ENCODE data around the gene KRT76. TPM values are rescaled to one million over a fixed set of nuclear protein-coding genes. Genes with fewer than 3 reads are reported as not detected.

KRT76 gene
- not detected in 2 replicates for total RNA-seq

DNA sequence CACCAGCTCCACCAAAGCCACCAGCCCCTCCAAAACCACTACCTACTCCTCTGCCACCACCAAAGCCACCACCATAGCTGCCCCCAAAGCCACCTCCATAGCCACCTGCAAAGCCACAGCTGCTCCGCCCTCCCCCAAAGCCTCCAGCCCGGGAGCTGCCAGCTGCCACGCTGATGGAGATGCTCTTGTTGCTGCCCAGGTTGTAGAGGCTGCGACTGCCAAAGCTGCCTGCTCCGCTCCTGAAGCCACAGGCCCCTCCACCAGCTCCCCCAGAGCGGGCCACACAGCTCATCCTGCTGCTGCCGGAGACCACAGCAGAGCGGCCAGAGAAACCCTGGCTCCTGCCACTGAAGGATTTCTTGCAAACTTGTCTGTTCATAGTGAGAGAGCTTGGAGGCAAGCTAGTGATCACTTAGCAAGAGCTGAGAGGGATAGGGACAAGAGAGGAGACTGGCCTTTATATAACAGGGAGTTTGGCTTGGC lies at the start of gene KRT76:
KRT76 (minus strand) TSS at position 433 of the 483 bp plus-strand sequence; CDS start at position 379, 54 bp downstream.
- no peak for DNase-seq (ENCODE audit: low read depth)
- no peak within 1 kb of the TSS for H3K4me3 ChIP-seq (ENCODE audit: low read depth, low read length)
- TF ChIP-seq, protein P1, sequence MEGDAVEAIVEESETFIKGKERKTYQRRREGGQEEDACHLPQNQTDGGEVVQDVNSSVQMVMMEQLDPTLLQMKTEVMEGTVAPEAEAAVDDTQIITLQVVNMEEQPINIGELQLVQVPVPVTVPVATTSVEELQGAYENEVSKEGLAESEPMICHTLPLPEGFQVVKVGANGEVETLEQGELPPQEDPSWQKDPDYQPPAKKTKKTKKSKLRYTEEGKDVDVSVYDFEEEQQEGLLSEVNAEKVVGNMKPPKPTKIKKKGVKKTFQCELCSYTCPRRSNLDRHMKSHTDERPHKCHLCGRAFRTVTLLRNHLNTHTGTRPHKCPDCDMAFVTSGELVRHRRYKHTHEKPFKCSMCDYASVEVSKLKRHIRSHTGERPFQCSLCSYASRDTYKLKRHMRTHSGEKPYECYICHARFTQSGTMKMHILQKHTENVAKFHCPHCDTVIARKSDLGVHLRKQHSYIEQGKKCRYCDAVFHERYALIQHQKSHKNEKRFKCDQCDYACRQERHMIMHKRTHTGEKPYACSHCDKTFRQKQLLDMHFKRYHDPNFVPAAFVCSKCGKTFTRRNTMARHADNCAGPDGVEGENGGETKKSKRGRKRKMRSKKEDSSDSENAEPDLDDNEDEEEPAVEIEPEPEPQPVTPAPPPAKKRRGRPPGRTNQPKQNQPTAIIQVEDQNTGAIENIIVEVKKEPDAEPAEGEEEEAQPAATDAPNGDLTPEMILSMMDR (IDR thresholded peaks at IDR 0.05; ENCODE audit: insufficient read depth, low read depth, low read length) = no peak

DNA sequence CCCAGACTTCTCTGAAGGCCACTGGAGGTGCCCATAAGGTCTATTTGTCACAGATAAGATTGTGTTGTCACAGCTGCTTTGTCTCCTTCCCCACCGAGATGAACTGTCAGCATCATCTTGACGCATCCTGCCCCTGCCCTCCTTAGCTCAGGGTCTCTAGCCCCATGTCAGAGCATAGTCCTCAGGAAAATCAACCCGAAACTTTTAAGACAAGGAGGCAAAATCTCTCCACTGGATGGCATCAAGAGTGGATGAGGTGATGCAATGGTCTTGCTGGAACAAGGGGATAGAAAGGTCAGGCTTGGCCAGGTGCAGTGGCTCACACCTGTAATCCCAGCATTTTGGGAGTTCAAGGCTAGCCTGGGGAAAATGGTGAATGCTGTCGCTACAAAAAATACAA lies 48.8 kb upstream of the KRT76 start:
- TF ChIP-seq, protein P1 (IDR thresholded peaks at IDR 0.05; ENCODE audit: insufficient read depth, low read depth, low read length) = no peak
- no peak for DNase-seq (ENCODE audit: low read depth)
- no peak overlapping the region for H3K4me3 ChIP-seq (ENCODE audit: low read depth, low read length)

DNA sequence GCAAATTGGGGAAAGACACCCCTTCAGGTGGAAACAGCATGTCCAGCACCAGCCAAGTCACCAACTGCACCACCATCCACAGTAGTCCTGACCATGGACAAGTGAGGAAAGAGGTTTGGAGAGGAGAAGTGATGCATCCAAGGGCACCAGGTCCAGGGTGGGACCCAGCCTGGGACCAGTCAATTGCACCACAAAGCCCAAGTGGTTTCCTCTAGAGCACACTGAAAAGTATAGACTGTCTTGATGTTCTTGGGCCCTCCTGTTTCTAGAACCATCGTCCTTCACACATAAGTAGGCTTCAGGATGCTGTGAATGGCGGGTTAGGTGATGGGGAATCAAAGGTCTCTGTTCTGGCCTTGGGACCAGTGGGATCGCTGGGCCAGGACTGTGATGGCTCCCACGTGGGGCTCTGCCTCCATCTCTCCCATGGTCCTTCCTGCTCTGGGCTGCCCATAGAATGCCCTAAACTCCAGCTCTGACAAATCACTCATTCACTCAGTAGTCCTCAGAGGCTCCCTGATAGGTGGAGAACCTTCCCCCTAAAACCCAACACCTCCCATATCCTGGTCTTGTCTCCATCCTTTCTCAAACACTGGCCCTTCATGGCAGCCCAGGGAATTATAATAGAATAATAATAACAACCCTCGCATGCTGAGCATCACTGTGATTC lies 47.7 kb upstream of the KRT76 start:
- no peak overlapping the region for H3K4me3 ChIP-seq (ENCODE audit: low read depth, low read length)
- TF ChIP-seq, protein P1 (IDR thresholded peaks at IDR 0.05; ENCODE audit: insufficient read depth, low read depth, low read length) = no peak
- DNase-seq (ENCODE audit: low read depth) = no peak

DNA sequence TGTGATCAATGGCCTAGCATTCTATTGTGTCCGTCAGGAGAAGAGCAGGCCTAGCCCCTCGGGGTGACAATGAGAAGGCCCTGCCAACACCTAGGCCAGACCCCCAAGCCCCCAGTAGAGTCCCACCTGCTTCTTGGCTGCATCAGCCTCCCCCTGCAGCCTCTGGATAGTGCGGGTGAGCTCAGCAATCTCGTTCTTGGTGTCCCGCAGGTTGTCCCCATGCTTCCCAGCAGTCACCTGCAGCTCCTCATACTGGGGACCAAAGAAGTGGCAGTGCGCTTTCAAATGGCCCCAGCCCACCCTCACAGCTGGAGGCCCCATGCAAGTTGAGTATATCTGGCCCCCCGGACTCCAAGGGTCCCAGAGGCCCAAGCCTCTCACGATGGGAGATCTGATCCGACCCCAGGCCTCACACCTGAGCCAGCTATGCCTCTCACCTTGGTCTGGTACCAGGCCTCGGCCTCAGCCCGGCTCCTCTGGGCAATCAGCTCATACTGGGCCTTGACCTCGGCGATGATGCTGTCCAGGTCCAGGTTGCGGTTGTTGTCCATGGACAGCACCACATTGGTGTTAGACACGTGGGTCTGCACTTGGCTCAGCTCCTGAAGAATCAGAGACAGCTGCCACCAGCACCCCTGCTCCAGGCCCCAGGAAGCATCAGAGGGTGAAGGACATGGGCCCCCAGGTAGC lies 46.8 kb upstream of the KRT76 start:
- TF ChIP-seq, protein P1 (IDR thresholded peaks at IDR 0.05; ENCODE audit: insufficient read depth, low read depth, low read length) = no peak
- DNase-seq (ENCODE audit: low read depth) = no peak
- H3K4me3 ChIP-seq (ENCODE audit: low read depth, low read length) = no peak overlapping the region

DNA sequence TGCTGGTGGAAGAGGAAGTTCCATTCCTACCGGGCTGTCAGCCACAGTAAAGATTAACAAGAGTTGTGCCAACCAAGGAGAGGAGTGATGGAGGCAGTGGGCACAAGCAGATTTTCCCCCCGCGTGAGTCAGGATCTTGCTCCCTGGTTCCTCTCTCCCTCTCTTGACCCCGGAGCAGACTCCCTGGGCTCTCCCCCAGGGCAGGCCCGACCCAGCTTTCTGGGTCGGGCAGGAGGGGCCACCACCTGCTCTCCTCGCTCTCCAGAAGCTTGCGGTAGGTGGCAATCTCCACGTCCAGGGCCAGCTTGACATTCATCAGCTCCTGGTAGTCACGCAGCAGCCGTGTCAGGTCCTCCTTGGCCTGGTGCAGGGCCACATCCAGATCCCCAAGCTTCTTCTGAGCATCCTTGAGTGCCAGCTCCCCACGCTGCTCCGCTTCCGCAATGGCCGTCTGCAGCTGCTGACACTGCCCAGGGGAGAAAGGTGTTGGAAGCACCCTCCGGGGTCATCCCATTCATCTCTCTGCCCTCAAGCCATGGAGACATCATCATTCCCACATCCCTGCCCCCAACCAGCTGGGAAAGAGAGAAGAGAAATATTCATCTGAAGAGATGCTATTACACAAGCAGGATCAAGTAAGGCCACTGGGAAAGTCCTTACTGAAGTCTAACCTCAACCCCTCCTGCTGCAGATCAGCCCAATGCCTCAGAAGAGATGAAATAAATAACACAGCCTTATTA lies 45.8 kb upstream of the KRT76 start:
- no peak for DNase-seq (ENCODE audit: low read depth)
- TF ChIP-seq, protein P1 (IDR thresholded peaks at IDR 0.05; ENCODE audit: insufficient read depth, low read depth, low read length) = no peak
- H3K4me3 ChIP-seq (ENCODE audit: low read depth, low read length) = no peak overlapping the region

DNA sequence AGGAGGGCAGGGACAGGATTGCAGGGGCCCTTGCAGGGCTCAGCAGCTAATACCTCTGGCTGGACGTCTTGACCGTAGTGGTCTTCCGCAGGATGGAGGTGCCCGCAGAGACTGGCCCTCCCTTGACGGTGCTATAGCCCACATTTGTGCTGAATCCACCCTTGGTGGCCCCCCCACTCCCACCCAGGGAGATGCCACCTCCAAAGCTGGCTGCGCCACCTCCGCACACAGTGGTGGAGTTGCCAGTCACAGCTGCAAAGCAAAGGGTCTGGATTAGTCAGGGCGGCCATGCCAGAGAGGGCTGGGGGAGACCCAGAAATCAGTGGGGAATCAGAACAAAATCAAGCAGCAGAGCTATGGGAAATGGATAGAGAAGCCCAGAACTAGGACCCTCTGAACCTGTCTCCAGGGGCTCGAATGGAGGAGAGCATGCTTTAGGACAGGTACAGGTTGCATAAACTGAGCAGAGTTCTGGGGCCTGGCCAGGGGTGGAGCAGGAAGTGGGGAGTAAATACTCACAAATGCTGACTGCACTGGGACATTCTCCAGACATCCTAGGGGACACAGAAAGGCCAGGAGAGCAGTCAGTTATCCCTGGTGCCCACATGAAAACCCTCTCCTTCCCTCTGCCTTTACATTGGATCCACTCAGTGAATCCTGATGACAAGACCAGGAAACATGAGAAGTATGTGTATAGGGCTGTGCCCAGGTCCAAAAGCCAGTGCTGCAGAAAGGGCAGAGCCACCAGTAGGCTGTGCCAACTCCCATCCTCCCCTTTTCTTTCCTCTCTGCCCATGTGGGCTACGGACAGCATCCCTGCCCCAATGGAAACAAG lies 44.9 kb upstream of the KRT76 start:
- no peak overlapping the region for H3K4me3 ChIP-seq (ENCODE audit: low read depth, low read length)
- DNase-seq (ENCODE audit: low read depth) = no peak
- TF ChIP-seq, protein P1 (IDR thresholded peaks at IDR 0.05; ENCODE audit: insufficient read depth, low read depth, low read length) = no peak

All from fibroblast of villous mesenchyme (primary cell).